ENCODE data around the gene WDR7. TPM values are rescaled to one million over a fixed set of nuclear protein-coding genes. Genes with fewer than 3 reads are reported as not detected.

The WDR7 gene
- total and polyA plus RNA-seq, 2 experiments from 2014 or later = 5.9 to 19.0 TPM

DNA sequence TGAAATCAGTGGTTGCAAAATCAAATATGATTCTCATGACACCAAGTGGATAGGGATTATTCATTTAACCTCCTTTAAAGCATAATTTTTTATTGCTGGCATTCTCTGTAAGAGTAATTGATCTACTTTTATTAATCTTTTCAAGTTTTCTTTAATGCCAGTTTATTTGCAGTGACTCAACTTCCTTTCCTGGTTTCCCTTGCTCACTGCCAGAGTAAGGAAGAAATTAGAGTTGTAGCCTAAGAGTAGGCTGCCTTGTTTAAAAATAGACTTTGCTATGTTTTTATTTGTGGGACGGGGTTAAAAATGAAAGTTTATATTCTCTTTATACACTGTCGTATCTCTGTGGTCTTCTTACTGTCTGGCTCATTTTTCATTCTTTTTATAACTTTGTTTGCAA is 148.6 kb downstream of the WDR7 start:
- Histone ChIP-seq H3K9me3 (ENCODE audit: low read depth) (no peaks in the 10 kb centered on the region), H3K4me3 (no peak overlapping the region), H3K36me3 (replicated peaks; ENCODE audit: insufficient read depth, low read depth) (no peaks in the 10 kb centered on the region), H3K4me1 (ENCODE audit: insufficient read depth) (no peaks in the 10 kb centered on the region), H2AFZ (no peak overlapping the region), H3K9me2 (replicated peaks; ENCODE audit: insufficient read depth) (no peaks in the 10 kb centered on the region), H3K27ac (no peak overlapping the region), H4K20me1 (ENCODE audit: insufficient read depth, poor library complexity, severe bottlenecking) (no peaks in the 10 kb centered on the region), H3K4me2 (no peak overlapping the region), H3K79me2 (no peaks in the 10 kb centered on the region), H3K27me3 (no peaks in the 10 kb centered on the region)
- TF ChIP-seq, protein P1, sequence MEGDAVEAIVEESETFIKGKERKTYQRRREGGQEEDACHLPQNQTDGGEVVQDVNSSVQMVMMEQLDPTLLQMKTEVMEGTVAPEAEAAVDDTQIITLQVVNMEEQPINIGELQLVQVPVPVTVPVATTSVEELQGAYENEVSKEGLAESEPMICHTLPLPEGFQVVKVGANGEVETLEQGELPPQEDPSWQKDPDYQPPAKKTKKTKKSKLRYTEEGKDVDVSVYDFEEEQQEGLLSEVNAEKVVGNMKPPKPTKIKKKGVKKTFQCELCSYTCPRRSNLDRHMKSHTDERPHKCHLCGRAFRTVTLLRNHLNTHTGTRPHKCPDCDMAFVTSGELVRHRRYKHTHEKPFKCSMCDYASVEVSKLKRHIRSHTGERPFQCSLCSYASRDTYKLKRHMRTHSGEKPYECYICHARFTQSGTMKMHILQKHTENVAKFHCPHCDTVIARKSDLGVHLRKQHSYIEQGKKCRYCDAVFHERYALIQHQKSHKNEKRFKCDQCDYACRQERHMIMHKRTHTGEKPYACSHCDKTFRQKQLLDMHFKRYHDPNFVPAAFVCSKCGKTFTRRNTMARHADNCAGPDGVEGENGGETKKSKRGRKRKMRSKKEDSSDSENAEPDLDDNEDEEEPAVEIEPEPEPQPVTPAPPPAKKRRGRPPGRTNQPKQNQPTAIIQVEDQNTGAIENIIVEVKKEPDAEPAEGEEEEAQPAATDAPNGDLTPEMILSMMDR (IDR thresholded peaks at IDR 0.05; ENCODE audit: poor library complexity) = no peak
- TF ChIP-seq EZH2phosphoT487 (IDR thresholded peaks at IDR 0.05; ENCODE audit: low read depth, severe bottlenecking, unreplicated experiment) = no peak
- TF ChIP-seq EZH2 (IDR thresholded peaks at IDR 0.05; ENCODE audit: borderline replicate concordance) = no peak
- 72% methylated on average over 2 of the region's 2 CpGs for WGBS (ENCODE audit: low lambda C conversion rate, missing lambda C conversion rate)
- DNase-seq (ENCODE audit: low spot score) = no peak

DNA sequence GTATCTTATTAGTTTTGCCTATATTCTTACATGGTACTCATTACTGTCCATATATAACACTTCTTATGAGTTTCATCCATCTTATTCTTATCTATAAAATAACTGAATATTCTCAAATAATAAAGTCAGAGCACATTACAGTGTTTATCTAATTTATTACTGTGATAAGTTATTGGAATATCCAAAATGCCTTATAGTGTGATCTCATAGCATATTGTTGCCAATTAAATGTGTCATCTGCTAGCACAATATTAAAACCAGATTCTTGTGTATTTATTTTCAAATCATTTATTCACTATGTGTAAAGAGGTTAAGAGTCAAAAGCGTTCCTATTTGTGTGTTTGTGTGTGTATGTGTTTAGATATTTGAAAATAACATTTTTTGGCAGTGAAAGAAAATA is 151.9 kb downstream of the WDR7 start:
- H3K4me3 ChIP-seq = no peak overlapping the region

DNA sequence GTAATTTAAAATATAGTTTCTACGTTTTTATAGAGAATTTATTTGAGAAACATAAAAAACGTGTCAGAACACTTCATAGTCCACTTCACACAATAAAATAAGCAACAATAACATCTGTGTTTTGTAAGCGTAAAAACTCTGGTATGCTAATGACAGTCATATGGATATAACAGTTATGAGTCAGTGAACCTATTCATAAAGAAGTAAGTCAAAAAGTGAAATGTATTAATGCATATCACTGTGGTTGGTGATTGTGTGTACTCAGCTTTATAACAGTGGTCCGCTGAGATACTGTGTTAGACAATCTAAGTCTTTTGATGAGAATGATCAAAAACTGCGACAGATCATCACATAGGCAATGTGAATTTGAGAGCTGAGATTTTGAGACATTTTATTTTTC is 153.2 kb downstream of the WDR7 start:
- H3K4me1 ChIP-seq (ENCODE audit: insufficient read depth) = no peaks in the 10 kb centered on the region
- H3K4me3 ChIP-seq = no peak overlapping the region
- H3K9me3 ChIP-seq (ENCODE audit: low read depth) = no peaks in the 10 kb centered on the region
- TF ChIP-seq EZH2 (IDR thresholded peaks at IDR 0.05; ENCODE audit: borderline replicate concordance) (no peak), EZH2phosphoT487 (IDR thresholded peaks at IDR 0.05; ENCODE audit: low read depth, severe bottlenecking, unreplicated experiment) (no peak)
- TF ChIP-seq, protein P1 (IDR thresholded peaks at IDR 0.05; ENCODE audit: poor library complexity) = no peak
- no peaks in the 10 kb centered on the region for H3K79me2 ChIP-seq
- no peak for DNase-seq (ENCODE audit: low spot score)
- H2AFZ ChIP-seq = no peak overlapping the region
- H3K36me3 ChIP-seq (replicated peaks; ENCODE audit: insufficient read depth, low read depth) = no peaks in the 10 kb centered on the region
- H3K27ac ChIP-seq = no peak overlapping the region
- no peaks in the 10 kb centered on the region for H4K20me1 ChIP-seq (ENCODE audit: insufficient read depth, poor library complexity, severe bottlenecking)
- no peaks in the 10 kb centered on the region for H3K9me2 ChIP-seq (replicated peaks; ENCODE audit: insufficient read depth)
- H3K27me3 ChIP-seq = no peaks in the 10 kb centered on the region
- no peak overlapping the region for H3K4me2 ChIP-seq
- WGBS (ENCODE audit: low lambda C conversion rate, missing lambda C conversion rate) = 91% methylated on average over 5 of the region's 5 CpGs

More for the DNA sequence above, 151.9 kb downstream of the WDR7 start:
- Histone ChIP-seq H2AFZ (no peak overlapping the region), H3K36me3 (replicated peaks; ENCODE audit: insufficient read depth, low read depth) (no peaks in the 10 kb centered on the region), H3K27ac (no peak overlapping the region), H3K9me2 (replicated peaks; ENCODE audit: insufficient read depth) (no peaks in the 10 kb centered on the region), H3K9me3 (ENCODE audit: low read depth) (no peaks in the 10 kb centered on the region), H4K20me1 (ENCODE audit: insufficient read depth, poor library complexity, severe bottlenecking) (no peaks in the 10 kb centered on the region), H3K27me3 (no peaks in the 10 kb centered on the region), H3K79me2 (no peaks in the 10 kb centered on the region), H3K4me1 (ENCODE audit: insufficient read depth) (no peaks in the 10 kb centered on the region), H3K4me2 (no peak overlapping the region)
- no peak for DNase-seq (ENCODE audit: low spot score)
- TF ChIP-seq, protein P1 (IDR thresholded peaks at IDR 0.05; ENCODE audit: poor library complexity) = no peak
- TF ChIP-seq EZH2phosphoT487 (IDR thresholded peaks at IDR 0.05; ENCODE audit: low read depth, severe bottlenecking, unreplicated experiment) (no peak), EZH2 (IDR thresholded peaks at IDR 0.05; ENCODE audit: borderline replicate concordance) (no peak)
- 84% methylated on average over 1 of the region's 1 CpG for WGBS (ENCODE audit: low lambda C conversion rate, missing lambda C conversion rate)

DNA sequence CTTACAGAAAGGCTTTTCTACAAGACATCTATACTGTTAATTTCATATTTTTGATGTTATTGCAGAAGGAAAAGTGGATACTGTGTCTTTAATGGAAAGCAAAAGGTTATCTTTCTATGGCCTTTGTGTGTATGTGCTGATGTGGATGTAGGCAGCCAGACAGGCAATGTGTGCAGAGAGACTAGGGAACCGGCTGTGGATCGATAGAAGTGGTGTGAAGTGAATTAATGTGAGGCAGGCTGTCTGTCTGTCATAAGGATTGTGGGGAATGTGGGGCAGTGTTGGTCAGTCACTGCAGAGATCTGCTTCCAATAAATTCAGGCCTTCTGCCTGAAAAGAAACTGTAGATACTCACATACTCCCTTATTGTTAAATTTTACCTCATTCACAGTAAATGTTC is 156.7 kb downstream of the WDR7 start:
- DNase-seq (ENCODE audit: low spot score) = no peak
- no peak overlapping the region for H3K4me2 ChIP-seq
- H3K36me3 ChIP-seq (replicated peaks; ENCODE audit: insufficient read depth, low read depth) = no peaks in the 10 kb centered on the region
- H3K27ac ChIP-seq = no peak overlapping the region
- no peaks in the 10 kb centered on the region for H3K9me2 ChIP-seq (replicated peaks; ENCODE audit: insufficient read depth)
- H3K79me2 ChIP-seq = no peaks in the 10 kb centered on the region
- no peak overlapping the region for H3K4me3 ChIP-seq
- H3K4me1 ChIP-seq (ENCODE audit: insufficient read depth) = no peaks in the 10 kb centered on the region
- H4K20me1 ChIP-seq (ENCODE audit: insufficient read depth, poor library complexity, severe bottlenecking) = no peaks in the 10 kb centered on the region
- TF ChIP-seq EZH2phosphoT487 (IDR thresholded peaks at IDR 0.05; ENCODE audit: low read depth, severe bottlenecking, unreplicated experiment) (no peak), EZH2 (IDR thresholded peaks at IDR 0.05; ENCODE audit: borderline replicate concordance) (no peak)
- TF ChIP-seq, protein P1 (IDR thresholded peaks at IDR 0.05; ENCODE audit: poor library complexity) = no peak
- no peaks in the 10 kb centered on the region for H3K27me3 ChIP-seq
- no peaks in the 10 kb centered on the region for H3K9me3 ChIP-seq (ENCODE audit: low read depth)
- no peak overlapping the region for H2AFZ ChIP-seq
- WGBS (ENCODE audit: low lambda C conversion rate, missing lambda C conversion rate) = 57% methylated on average over 2 of the region's 2 CpGs
